ENCODE data around the gene MED27.

DNA sequence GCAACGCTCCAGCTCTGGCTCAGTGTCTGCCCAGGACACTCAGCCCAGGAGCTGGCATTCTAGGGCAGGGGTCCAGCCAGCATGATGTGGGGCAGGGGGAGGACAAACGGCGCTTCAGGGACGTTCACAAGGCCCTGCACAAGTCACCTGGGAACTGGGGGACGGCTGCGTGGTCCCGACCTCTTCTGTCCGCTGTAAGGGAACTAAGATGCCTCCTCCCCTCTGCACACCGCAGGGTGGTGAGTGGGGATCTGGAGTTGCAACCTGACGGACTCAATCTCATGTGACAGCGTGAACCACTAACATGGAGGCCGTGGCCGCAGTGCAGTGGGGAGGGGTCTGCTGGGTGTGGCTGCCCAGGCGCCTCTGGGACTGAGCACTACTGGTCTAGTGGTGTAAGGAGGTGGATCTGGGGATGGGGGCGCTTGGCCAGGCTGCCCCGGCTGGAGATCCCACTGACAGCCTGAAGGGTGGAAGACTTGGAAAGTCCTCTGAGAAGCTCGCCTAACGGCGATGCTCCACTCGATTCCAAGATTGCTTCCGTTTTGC lies 251.8 kb downstream of the MED27 start:
- TF ChIP-seq, protein P1, sequence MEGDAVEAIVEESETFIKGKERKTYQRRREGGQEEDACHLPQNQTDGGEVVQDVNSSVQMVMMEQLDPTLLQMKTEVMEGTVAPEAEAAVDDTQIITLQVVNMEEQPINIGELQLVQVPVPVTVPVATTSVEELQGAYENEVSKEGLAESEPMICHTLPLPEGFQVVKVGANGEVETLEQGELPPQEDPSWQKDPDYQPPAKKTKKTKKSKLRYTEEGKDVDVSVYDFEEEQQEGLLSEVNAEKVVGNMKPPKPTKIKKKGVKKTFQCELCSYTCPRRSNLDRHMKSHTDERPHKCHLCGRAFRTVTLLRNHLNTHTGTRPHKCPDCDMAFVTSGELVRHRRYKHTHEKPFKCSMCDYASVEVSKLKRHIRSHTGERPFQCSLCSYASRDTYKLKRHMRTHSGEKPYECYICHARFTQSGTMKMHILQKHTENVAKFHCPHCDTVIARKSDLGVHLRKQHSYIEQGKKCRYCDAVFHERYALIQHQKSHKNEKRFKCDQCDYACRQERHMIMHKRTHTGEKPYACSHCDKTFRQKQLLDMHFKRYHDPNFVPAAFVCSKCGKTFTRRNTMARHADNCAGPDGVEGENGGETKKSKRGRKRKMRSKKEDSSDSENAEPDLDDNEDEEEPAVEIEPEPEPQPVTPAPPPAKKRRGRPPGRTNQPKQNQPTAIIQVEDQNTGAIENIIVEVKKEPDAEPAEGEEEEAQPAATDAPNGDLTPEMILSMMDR (conservative IDR thresholded peaks at IDR 0.05) = no peak
- TF ChIP-seq ZFX (IDR thresholded peaks at IDR 0.05) = no peak

All from C4-2B (cell line).